K562 (cell line): ENCODE results near the gene STS. TPM values are rescaled to one million over a fixed set of nuclear protein-coding genes. Genes with fewer than 3 reads are reported as not detected.

Experiments used
- ATAC-seq: fragments of 200-7000 bp; cut with Tn5 transposase; 3 replicates; pipeline ENCODE4 v1.9.1; 2020; ENCODE audit warnings: moderate library complexity
- BruUV-seq: library from RNA; stranded (reverse); fragments of 400-500 nt; replicated peaks from 2 replicates; lab custom pipeline; 2021; lab: Mats Ljungman, UMichigan
- CTCF ChIA-PET: fragments of 300-600 bp; formaldehyde crosslinking; extraction: SDS; loops from one replicate; lab custom pipeline; 2021; ENCODE audit warnings: low intra/inter-chr PET ratio; lab: Yijun Ruan, JAX
- POLR2A ChIA-PET: fragments of 300-600, 350-650 bp; sonication (Branson Sonifier 250); formaldehyde crosslinking; extraction: SDS; loops from one replicate; lab custom pipeline; 2021; ENCODE audit warnings: antibody characterized with exemption, inconsistent platforms; lab: Yijun Ruan, JAX
- DNase-seq, 4 experiments: peaks; one replicate each; pipeline versions ENCODE4 v3.0.0 to v3.0.0-alpha.2; 2011 to 2018; ENCODE audit warnings: low spot score in 3 of 4, mixed read lengths in 3 of 4; ENCODE audit errors: extremely low read depth in 1 of 4
- FAIRE-seq: peaks from 2 replicates; lab custom pipeline; 2011; peaks lifted over from hg19 to GRCh38; lab: Jason Lieb, UNC
- H2AFZ ChIP-seq: 2 replicates; pipeline ENCODE4 v1.6.0; 2011; ENCODE audit warnings: low read depth, low read length, control low read depth, inconsistent platforms
- H3K27ac ChIP-seq: fragments of 200-600 bp; 3 replicates; pipeline ENCODE4 v1.8.0; 2011; ENCODE audit warnings: low read depth, mild to moderate bottlenecking, control low read depth, inconsistent platforms, low read length, moderate library complexity, mixed read lengths; ENCODE audit errors: extremely low read depth
- H3K27me3 ChIP-seq, 2 experiments: fragments of 300-600 bp in 1 of 2; 2 replicates in 1 of 2; 3 replicates in 1 of 2; pipeline versions ENCODE4 v1.6.0 to v1.8.0; 2011; ENCODE audit warnings: inconsistent platforms in 2 of 2, low read length in 2 of 2, mild to moderate bottlenecking in 1 of 2, mixed read lengths in 1 of 2, moderate library complexity in 1 of 2; ENCODE audit not compliant: control insufficient read depth in 2 of 2, insufficient read depth in 2 of 2
- H3K36me3 ChIP-seq: fragments of 300-600 bp; 3 replicates; pipeline ENCODE4 v1.8.0; 2011; ENCODE audit warnings: mild to moderate bottlenecking, low read length, inconsistent platforms; ENCODE audit not compliant: control insufficient read depth, insufficient read depth
- H3K4me1 ChIP-seq, 2 experiments: fragments of 200-600 bp in 1 of 2; replicated peaks in 1 of 2; 2 replicates in 1 of 2; 3 replicates in 1 of 2; pipeline versions ENCODE4 v1.5.1 to v1.8.0; 2011; ENCODE audit warnings: inconsistent platforms in 2 of 2, low read length in 2 of 2, mild to moderate bottlenecking in 1 of 2, mixed read lengths in 1 of 2, moderate library complexity in 1 of 2; ENCODE audit not compliant: control insufficient read depth in 2 of 2, insufficient read depth in 2 of 2
- H3K4me2 ChIP-seq: 2 replicates; pipeline ENCODE4 v1.6.1; 2011; ENCODE audit warnings: low read length, control low read depth, inconsistent platforms, mixed read lengths; ENCODE audit not compliant: insufficient read depth
- H3K4me3 ChIP-seq: fragments of 200-600 bp; sonication (generic), shearing (Covaris generic); 2 replicates; pipeline ENCODE4 v1.5.1; 2016; ENCODE audit warnings: control low read depth, inconsistent platforms
- H3K79me2 ChIP-seq: fragments of 200-600 bp; 3 replicates; pipeline ENCODE4 v1.8.0; 2011; ENCODE audit warnings: low read length, inconsistent platforms; ENCODE audit not compliant: control insufficient read depth, insufficient read depth
- H3K9ac ChIP-seq, 2 experiments: 2 replicates each; pipeline versions ENCODE4 v1.6.0 to v1.6.1; 2011; ENCODE audit warnings: low read depth in 2 of 2, low read length in 2 of 2, control low read depth in 1 of 2, inconsistent platforms in 1 of 2, mild to moderate bottlenecking in 1 of 2, mixed read lengths in 1 of 2; ENCODE audit not compliant: insufficient read depth in 1 of 2
- H3K9me1 ChIP-seq: one replicate; pipeline ENCODE4 v1.6.0; 2011; ENCODE audit warnings: inconsistent platforms, mild to moderate bottlenecking, low read length, moderate library complexity; ENCODE audit not compliant: control insufficient read depth, insufficient read depth
- H3K9me3 ChIP-seq: replicated peaks from 2 replicates; pipeline ENCODE4 v1.5.1; 2011; ENCODE audit warnings: low read depth, low read length, inconsistent platforms; ENCODE audit not compliant: control insufficient read depth, insufficient read depth
- H4K20me1 ChIP-seq: replicated peaks from 2 replicates; pipeline ENCODE4 v1.6.1; 2011; ENCODE audit warnings: low read length, inconsistent platforms, mixed read lengths; ENCODE audit not compliant: control insufficient read depth, insufficient read depth
- CBX8 ChIP-seq: fragments of 200-600 bp; sonication (generic); IDR thresholded peaks from 2 replicates; pipeline ENCODE4 v1.6.1; 2012; ENCODE audit warnings: borderline replicate concordance, mixed run types, low read depth, mild to moderate bottlenecking, moderate library complexity, mixed read lengths, low read length, control low read depth, inconsistent platforms; ENCODE audit not compliant: poor library complexity, severe bottlenecking; ENCODE audit errors: extremely low read depth
- CEBPG ChIP-seq, 3 experiments: fragments of 200-800 bp in 1 of 3; sonication (Bioruptor generic) in 1 of 3; sonication (generic) in 1 of 3; formaldehyde crosslinking in 1 of 3; IDR thresholded peaks in 2 of 3; conservative IDR thresholded peaks in 1 of 3; 2 replicates each; pipeline versions ENCODE4 v1.6.1 to v1.8.0; 2016 to 2022; ENCODE audit warnings: missing compliant biosample characterization in 2 of 3, missing genetic modification characterization in 2 of 3, mild to moderate bottlenecking in 1 of 3, missing genetic modification reagents in 1 of 3
- CEBPZ ChIP-seq: fragments of 150-350 bp; IDR thresholded peaks from 2 replicates; pipeline ENCODE4 v1.6.1; 2014; ENCODE audit warnings: low read depth, mild to moderate bottlenecking, low read length, borderline replicate concordance
- GTF2A2 ChIP-seq: IDR thresholded peaks from 2 replicates; pipeline ENCODE4 v1.6.1; 2016; ENCODE audit warnings: mild to moderate bottlenecking, missing genetic modification characterization, missing compliant biosample characterization
- MAFG ChIP-seq: fragments of 450-650 bp; conservative IDR thresholded peaks from 2 replicates; pipeline ENCODE4 v1.6.1; 2016; ENCODE audit warnings: missing genetic modification characterization, missing compliant biosample characterization
- PBX2 ChIP-seq, 2 experiments: IDR thresholded peaks in 1 of 2; conservative IDR thresholded peaks in 1 of 2; 2 replicates each; pipeline ENCODE4 v1.6.1; 2016; ENCODE audit warnings: low read depth in 2 of 2, mild to moderate bottlenecking in 1 of 2, missing compliant biosample characterization in 1 of 2, missing genetic modification characterization in 1 of 2, moderate library complexity in 1 of 2
- RBM14 ChIP-seq: fragments of 200-400 bp; formaldehyde crosslinking; IDR thresholded peaks from 2 replicates; pipeline ENCODE4 v1.6.1; 2018; ENCODE audit warnings: low read depth, mild to moderate bottlenecking, low read length, moderate library complexity, borderline replicate concordance; ENCODE audit not compliant: insufficient read depth
- SRSF9 ChIP-seq: fragments of 200-400 bp; formaldehyde crosslinking; IDR thresholded peaks from 2 replicates; pipeline ENCODE4 v1.6.1; 2017; ENCODE audit warnings: low read depth, low read length, borderline replicate concordance
- ZNF655 ChIP-seq: fragments of 250-450 bp; sonication (Bioruptor Pico); IDR thresholded peaks from 2 replicates; pipeline ENCODE4 v1.5.0; 2021
- WGBS: fragments of 100-300 bp; shearing (Covaris generic); methylation state at CpG from one replicate; pipeline ENCODE4 v1.1.6; 2016; ENCODE audit warnings: low coverage, mixed read lengths; ENCODE audit not compliant: insufficient coverage; ENCODE audit errors: missing lambda C conversion rate; 5-methylcytosine and 5-hydroxymethylcytosine counted together
- in situ Hi-C: fragments of 300-500 bp; cut with MboI; formaldehyde crosslinking; loops from 4 replicates; pipeline ENCODE4 v1.15.0; 2018; ENCODE audit warnings: inconsistent platforms, mixed read lengths
- intact Hi-C: fragments of 100-400 bp; cut with micrococcal nuclease; formaldehyde crosslinking; loops from 2 replicates; pipeline ENCODE4 v1.14.2; 2022
- polyA plus RNA-seq, 8 experiments: library from polyadenylated mRNA; depleted of rRNA in 4 of 8; stranded (reverse) in 5 of 8; unstranded in 3 of 8; fragments of >200 nt; fragmentation: Nextera tagmentation in 2 of 8; fragmentation: Illumina TruSeq in 1 of 8; extraction: Ambion mirVana in 2 of 8; extraction: Trizol in 1 of 8; gene quantifications; 2 replicates each; pipeline versions ENCODE4 v1.2.1 to v1.2.3, GENCODE V29; 2011 to 2014; ENCODE audit warnings: inconsistent platforms in 1 of 8, missing spikeins in 1 of 8
- total RNA-seq, 7 experiments: library from RNA; depleted of rRNA in 6 of 7; stranded (reverse); fragments of >200 nt in 6 of 7; fragmentation: Illumina TruSeq in 2 of 7; extraction: Trizol in 2 of 7; gene quantifications; 2 replicates each; pipeline versions ENCODE4 v1.2.1 to v1.2.3, GENCODE V29; 2011 to 2021; ENCODE audit warnings: low replicate concordance in 1 of 7

The STS gene
- total and polyA plus RNA-seq, 9 of the 15 experiments (the other 6 are each of a cell fraction or from before 2014, with no cell fraction given) = 0.14 to 1.3 (median 0.63) TPM

GRCh38 chrX:7188672-7189071 lies 41.2 kb downstream of the STS start (continued):
- no peak for TF ChIP-seq MAFG (tag)
- no peak for TF ChIP-seq CEBPZ
- no peak for TF ChIP-seq PBX2 (CRISPR knock-in tag; IDR thresholded peaks at IDR 0.05; ENCODE audit: low read depth)
- TF ChIP-seq PBX2 (tag; conservative IDR thresholded peaks at IDR 0.05; ENCODE audit: low read depth) = no peak

GRCh38 chrX:7190157-7190556 lies 42.6 kb downstream of the STS start:
- CTCF ChIA-PET = no interaction called here
- no peak for FAIRE-seq

More at GRCh38 chrX:7190157-7190556, 42.6 kb downstream of the STS start:
- H3K9me3 ChIP-seq = no peaks in the 10 kb centered on the region
- no peak for TF ChIP-seq RBM14
- TF ChIP-seq SRSF9 = no peak
- TF ChIP-seq CBX8 = no peak
- no peak for TF ChIP-seq CEBPG (CRISPR knock-in tag; IDR thresholded peaks at IDR 0.05)
- no peak for TF ChIP-seq CEBPG (tag; conservative IDR thresholded peaks at IDR 0.05 in 1 of 2, IDR thresholded peaks at IDR 0.05 in 1 of 2)
- no peak for TF ChIP-seq GTF2A2 (tag)
- no peak for TF ChIP-seq ZNF655 (CRISPR knock-in tag)
- TF ChIP-seq, all 486 proteins: peak for 0
- no peak overlapping the region for H3K4me2 ChIP-seq
- no peaks in the 10 kb centered on the region for H3K27me3 ChIP-seq
- BruUV-seq = no TSS peak
- H3K9ac ChIP-seq = no peak overlapping the region
- in situ Hi-C loops (no loop called here), intact Hi-C loops (no loop called here)
- DNase-seq (no peak), ATAC-seq (no peak)
- H2AFZ ChIP-seq = no peak overlapping the region
- H3K4me1 ChIP-seq = no peaks in the 10 kb centered on the region
- no peak overlapping the region for H3K27ac ChIP-seq
- no peaks in the 10 kb centered on the region for H3K79me2 ChIP-seq
- POLR2A ChIA-PET = no interaction called here
- no peaks in the 10 kb centered on the region for H3K36me3 ChIP-seq
- H3K9me1 ChIP-seq = no peaks in the 10 kb centered on the region
- no peak overlapping the region for H3K4me3 ChIP-seq
- H4K20me1 ChIP-seq = no peaks in the 10 kb centered on the region
- 0% methylated on average over 2 of the region's 2 CpGs for WGBS
